ENCODE measurements around the gene DISP2. TPM values are rescaled to one million over a fixed set of nuclear protein-coding genes. Genes with fewer than 3 reads are reported as not detected.
A peak's percentile ranks its signal among the peaks of the same experiment; 100 is the strongest.

Gene DISP2
- total RNA-seq, 1 donor from 2014 or later: 0.74 TPM

DNA sequence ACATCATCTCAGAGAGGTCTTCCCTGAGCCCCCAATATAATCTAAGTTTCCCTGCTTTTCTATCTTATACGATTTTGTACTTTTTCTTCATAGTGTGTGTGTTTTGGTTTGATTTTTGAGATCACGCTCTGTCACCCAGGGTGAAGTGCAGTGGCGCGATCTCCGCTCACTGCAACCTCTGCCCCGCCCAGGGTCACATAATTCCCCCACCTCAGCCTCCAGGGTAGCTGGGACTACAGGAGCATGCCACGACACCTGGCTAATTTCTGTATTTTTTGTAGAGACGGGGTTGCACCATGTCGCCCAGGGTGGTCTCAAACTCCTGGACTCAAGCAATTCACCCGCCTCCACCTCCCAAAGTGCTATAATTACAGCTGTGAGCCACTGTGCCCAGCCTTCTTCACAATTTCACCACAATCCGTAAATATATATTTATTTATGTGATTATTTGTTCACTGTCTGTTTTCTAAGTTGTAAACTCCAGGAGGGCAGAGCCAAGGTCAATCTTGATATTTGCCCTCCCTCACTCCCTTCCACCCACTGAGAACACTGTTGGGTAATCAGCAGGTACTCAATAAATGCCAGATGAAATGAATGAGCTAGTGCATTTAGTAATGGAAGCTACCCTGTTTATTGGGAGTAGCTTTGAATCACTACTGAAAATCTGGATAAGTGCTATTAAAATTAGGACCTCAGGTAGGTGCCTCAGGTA lies 24.0 kb downstream of the DISP2 start:
- intact Hi-C loops (cut with DNase I): no loop called here
- H3K4me3 ChIP-seq: no peak overlapping the region
- peaks cover 0 to 12% of the 10 kb centered on the region in 2 donors for H3K36me3 ChIP-seq
- TF ChIP-seq POLR2AphosphoS5 (IDR thresholded peaks at IDR 0.05; ENCODE audit: insufficient read depth in 1 of 2, low read depth in 1 of 2) (no peak), POLR2A (IDR thresholded peaks at IDR 0.05) (no peak)
- TF ChIP-seq, protein P1, sequence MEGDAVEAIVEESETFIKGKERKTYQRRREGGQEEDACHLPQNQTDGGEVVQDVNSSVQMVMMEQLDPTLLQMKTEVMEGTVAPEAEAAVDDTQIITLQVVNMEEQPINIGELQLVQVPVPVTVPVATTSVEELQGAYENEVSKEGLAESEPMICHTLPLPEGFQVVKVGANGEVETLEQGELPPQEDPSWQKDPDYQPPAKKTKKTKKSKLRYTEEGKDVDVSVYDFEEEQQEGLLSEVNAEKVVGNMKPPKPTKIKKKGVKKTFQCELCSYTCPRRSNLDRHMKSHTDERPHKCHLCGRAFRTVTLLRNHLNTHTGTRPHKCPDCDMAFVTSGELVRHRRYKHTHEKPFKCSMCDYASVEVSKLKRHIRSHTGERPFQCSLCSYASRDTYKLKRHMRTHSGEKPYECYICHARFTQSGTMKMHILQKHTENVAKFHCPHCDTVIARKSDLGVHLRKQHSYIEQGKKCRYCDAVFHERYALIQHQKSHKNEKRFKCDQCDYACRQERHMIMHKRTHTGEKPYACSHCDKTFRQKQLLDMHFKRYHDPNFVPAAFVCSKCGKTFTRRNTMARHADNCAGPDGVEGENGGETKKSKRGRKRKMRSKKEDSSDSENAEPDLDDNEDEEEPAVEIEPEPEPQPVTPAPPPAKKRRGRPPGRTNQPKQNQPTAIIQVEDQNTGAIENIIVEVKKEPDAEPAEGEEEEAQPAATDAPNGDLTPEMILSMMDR (IDR thresholded peaks at IDR 0.05): no peak
- DNase-seq (ENCODE audit: extremely low spot score in 2 of 2): no peak
- H3K27me3 ChIP-seq: no peaks in the 10 kb centered on the region
- no peak overlapping the region for H3K27ac ChIP-seq
- peaks cover 24% of the 10 kb centered on the region for H3K4me1 ChIP-seq
- no peaks in the 10 kb centered on the region for H3K9me3 ChIP-seq

DNA sequence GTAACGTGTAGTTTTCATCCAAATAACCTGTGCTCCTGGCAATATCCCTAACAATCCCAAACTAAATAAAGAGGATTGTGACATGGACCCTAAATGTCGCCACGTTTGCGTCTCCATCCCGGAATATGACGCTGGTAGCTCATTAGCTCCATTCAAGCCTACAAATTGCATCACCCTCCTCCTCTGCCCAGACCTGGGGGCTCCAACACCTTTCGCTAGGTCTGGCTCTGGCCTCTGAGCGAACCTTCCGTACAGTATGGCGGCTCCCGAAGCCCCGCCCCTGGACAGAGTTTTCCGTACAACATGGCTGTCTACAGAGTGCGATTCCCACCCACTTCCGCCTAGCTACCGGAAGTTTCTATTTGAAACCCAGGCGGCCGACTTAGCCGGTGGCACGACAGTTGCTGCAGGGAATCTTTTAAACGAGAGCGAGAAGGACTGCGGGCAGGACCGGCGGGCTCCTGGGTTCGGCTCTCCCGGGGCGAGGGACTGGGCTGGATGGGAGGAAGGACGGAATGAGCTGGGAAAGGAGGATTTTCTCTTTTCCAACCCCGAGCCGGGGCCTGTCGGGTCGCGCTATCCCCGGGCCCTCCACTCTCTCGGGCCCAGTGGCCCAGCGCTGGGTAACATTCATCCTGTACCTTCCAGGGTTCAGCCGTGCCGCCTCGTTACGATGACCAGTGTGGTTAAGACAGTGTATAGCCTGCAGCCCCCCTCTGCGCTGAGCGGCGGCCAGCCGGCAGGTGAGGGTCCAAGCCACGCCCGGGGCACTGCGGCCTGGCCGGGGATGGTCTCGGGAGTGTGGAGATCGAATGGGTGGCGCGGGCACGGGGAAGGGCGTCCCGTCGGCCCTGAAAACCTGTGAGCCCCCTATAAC lies 24.8 kb downstream of the DISP2 start, which contains the start of gene KNSTRN:
TSS of gene KNSTRN (plus strand) at position 142 of the 877 bp plus-strand sequence. CDS start at position 257, 115 bp downstream.
- Histone ChIP-seq H3K4me3 (peak within 1 kb of the TSS; percentile 53 to 69), H3K9me3 (no peaks in the 10 kb centered on the region), H3K4me1 (peaks cover 24% of the 10 kb centered on the region), H3K27ac (peak within 1 kb of the TSS; percentile 31), H3K36me3 (peaks cover 0 to 21% of the 10 kb centered on the region in 2 donors), H3K27me3 (no peaks in the 10 kb centered on the region)
- TF ChIP-seq POLR2A (IDR thresholded peaks at IDR 0.05): no peak
- TF ChIP-seq POLR2AphosphoS5 (IDR thresholded peaks at IDR 0.05; ENCODE audit: insufficient read depth in 1 of 2, low read depth in 1 of 2): peak; percentile 57 to 85
- DNase-seq (ENCODE audit: extremely low spot score in 2 of 2): no peak
- intact Hi-C loops (cut with DNase I): no loop called here

DNA sequence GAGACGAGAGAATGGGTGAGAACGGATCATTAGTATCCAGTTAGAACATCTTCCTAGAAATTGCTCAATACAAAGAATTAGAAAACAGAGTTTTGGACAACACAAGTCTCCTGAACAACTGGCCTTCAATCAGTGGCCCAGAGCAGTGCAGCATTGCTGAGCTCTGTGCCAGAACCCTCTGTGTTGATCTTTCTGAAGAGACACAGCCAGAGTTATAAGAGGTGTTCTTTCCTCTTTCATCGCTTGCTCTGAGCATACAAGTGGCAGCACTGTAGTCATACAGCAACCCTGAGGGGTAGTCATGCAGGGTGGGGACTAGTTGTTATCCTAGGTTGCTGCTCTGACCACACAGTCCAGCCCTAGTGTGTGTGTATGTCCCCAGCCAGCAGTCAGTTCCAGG lies 28.5 kb downstream of the DISP2 start:
- intact Hi-C loops (cut with DNase I): no loop called here
- TF ChIP-seq, protein P1 (IDR thresholded peaks at IDR 0.05): no peak
- TF ChIP-seq POLR2AphosphoS5 (IDR thresholded peaks at IDR 0.05; ENCODE audit: insufficient read depth in 1 of 2, low read depth in 1 of 2): no peak
- TF ChIP-seq POLR2A (IDR thresholded peaks at IDR 0.05): no peak
- H3K27me3 ChIP-seq: no peaks in the 10 kb centered on the region
- no peak for DNase-seq (ENCODE audit: extremely low spot score in 2 of 2)
- no peak overlapping the region for H3K27ac ChIP-seq
- peaks cover 0 to 39% of the 10 kb centered on the region in 2 donors for H3K36me3 ChIP-seq
- H3K4me1 ChIP-seq: peaks cover 14% of the 10 kb centered on the region
- no peak overlapping the region for H3K4me3 ChIP-seq
- no peaks in the 10 kb centered on the region for H3K9me3 ChIP-seq

DNA sequence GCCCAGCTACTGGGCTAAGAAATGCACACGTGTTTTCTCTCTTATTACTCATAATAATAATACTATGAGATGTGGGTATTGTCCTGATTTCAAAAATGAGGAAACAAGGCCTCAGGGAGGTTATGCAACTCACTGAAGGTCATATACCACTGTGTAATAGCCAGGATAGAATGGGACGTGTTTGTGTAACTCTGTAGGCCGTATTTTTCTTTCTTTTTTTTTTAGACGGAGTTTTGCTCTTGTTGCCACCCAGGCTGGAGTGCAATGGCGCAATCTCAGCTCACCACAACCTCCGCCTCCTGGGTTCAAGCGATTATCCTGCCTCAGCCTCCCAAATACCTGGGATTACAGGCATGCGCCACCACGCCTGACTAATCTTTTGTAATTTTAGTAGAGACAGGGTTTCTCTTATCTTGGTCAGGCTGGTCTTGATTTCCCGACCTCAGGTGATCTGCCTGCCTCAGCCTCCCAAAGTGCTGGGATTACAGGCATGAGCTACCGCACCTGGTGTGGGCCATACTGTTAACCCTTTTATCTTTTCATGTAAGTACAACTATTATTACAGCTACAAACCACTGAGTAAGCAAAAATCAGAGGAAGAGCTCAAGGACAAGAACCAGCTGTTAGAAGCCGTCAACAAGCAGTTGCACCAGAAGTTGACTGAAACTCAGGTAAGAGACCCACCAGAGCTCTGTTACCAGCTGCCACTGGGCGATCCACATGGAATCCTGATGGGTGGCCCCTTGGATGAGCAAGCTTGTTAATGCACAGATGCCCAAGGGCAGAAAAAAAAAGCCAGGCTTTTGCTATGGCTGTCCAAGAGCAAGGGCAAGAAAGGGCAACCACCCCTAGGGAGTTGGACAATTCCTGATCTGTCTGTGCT lies 31.2 kb downstream of the DISP2 start:
- intact Hi-C loops (cut with DNase I): no loop called here
- TF ChIP-seq POLR2A (IDR thresholded peaks at IDR 0.05) (no peak), POLR2AphosphoS5 (IDR thresholded peaks at IDR 0.05; ENCODE audit: insufficient read depth in 1 of 2, low read depth in 1 of 2) (no peak)
- TF ChIP-seq, protein P1 (IDR thresholded peaks at IDR 0.05): no peak

More for the DNA sequence above, 31.2 kb downstream of the DISP2 start:
- no peaks in the 10 kb centered on the region for H3K27me3 ChIP-seq
- no peak overlapping the region for H3K27ac ChIP-seq
- H3K4me3 ChIP-seq: no peak overlapping the region
- peaks cover 0 to 59% of the 10 kb centered on the region in 2 donors for H3K36me3 ChIP-seq
- no peak for DNase-seq (ENCODE audit: extremely low spot score in 2 of 2)
- H3K9me3 ChIP-seq: no peaks in the 10 kb centered on the region
- peaks cover 2% of the 10 kb centered on the region for H3K4me1 ChIP-seq
